CD14-positive monocyte (primary cell): Measurements from ENCODE around the gene COL15A1. TPM values are rescaled to one million over a fixed set of nuclear protein-coding genes. Genes with fewer than 3 reads are reported as not detected.

Source experiments
- DNase-seq, 3 donors: peaks; one replicate each; pipeline ENCODE4 v3.0.0-alpha.2; 2011 to 2022
- H2AFZ ChIP-seq: 2 replicates; pipeline ENCODE4 v1.6.0; 2012; ENCODE audit warnings: mild to moderate bottlenecking, low read depth, low read length, inconsistent platforms; ENCODE audit not compliant: insufficient read depth, poor library complexity, severe bottlenecking
- H3K27ac ChIP-seq, 2 donors: 1 replicate in 1 of 2; 2 replicates in 1 of 2; pipeline ENCODE4 v1.5.1; 2012 to 2013; ENCODE audit warnings: low read length in 2 of 2, control low read depth in 1 of 2, inconsistent platforms in 1 of 2, low read depth in 1 of 2, mild to moderate bottlenecking in 1 of 2
- H3K27me3 ChIP-seq, 2 donors: one replicate each; pipeline versions ENCODE4 v1.6.0 to v1.6.1; 2011 to 2013; ENCODE audit warnings: low read length in 2 of 2; ENCODE audit not compliant: control insufficient read depth in 2 of 2, insufficient read depth in 2 of 2
- H3K36me3 ChIP-seq, 2 donors: replicated peaks in 1 of 2; 1 replicate in 1 of 2; 2 replicates in 1 of 2; pipeline versions ENCODE4 v1.5.1 to v1.6.1; 2012 to 2013; ENCODE audit warnings: low read length in 2 of 2, control low read depth in 1 of 2, inconsistent platforms in 1 of 2, mild to moderate bottlenecking in 1 of 2; ENCODE audit not compliant: insufficient read depth in 2 of 2, control insufficient read depth in 1 of 2
- H3K4me1 ChIP-seq, 2 donors: 1 replicate in 1 of 2; 2 replicates in 1 of 2; pipeline versions ENCODE4 v1.5.1 to v1.6.1; 2012 to 2013; ENCODE audit warnings: low read length in 2 of 2, control low read depth in 1 of 2, inconsistent platforms in 1 of 2, mild to moderate bottlenecking in 1 of 2, moderate library complexity in 1 of 2; ENCODE audit not compliant: insufficient read depth in 2 of 2, control insufficient read depth in 1 of 2
- H3K4me2 ChIP-seq: replicated peaks from 2 replicates; pipeline ENCODE3; 2012; ENCODE audit warnings: low read length, moderate library complexity, mild to moderate bottlenecking; ENCODE audit not compliant: poor library complexity, severe bottlenecking; ENCODE audit errors: extremely low read depth
- H3K4me3 ChIP-seq, 3 experiments: fragments of 200-600 bp in 1 of 3; sonication (generic) in 1 of 3; replicated peaks in 1 of 3; 1 replicate in 2 of 3; 2 replicates in 1 of 3; pipeline ENCODE4 v1.5.1; 2011 to 2013; ENCODE audit warnings: low read length in 3 of 3, mild to moderate bottlenecking in 3 of 3, control low read depth in 2 of 3, low read depth in 2 of 3, inconsistent platforms in 1 of 3, moderate library complexity in 1 of 3
- H3K79me2 ChIP-seq: 2 replicates; pipeline ENCODE4 v1.6.0; 2012; ENCODE audit warnings: mild to moderate bottlenecking, control low read depth, inconsistent platforms, low read length, moderate library complexity; ENCODE audit not compliant: insufficient read depth
- H3K9ac ChIP-seq: 2 replicates; pipeline ENCODE4 v1.6.0; 2017; ENCODE audit warnings: low read length, mild to moderate bottlenecking; ENCODE audit not compliant: insufficient read depth, poor library complexity, severe bottlenecking
- H3K9me3 ChIP-seq, 2 donors: replicated peaks in 1 of 2; 1 replicate in 1 of 2; 2 replicates in 1 of 2; pipeline versions ENCODE4 v1.5.1 to v1.6.1; 2012 to 2013; ENCODE audit warnings: low read length in 2 of 2, control low read depth in 1 of 2; ENCODE audit not compliant: control insufficient read depth in 1 of 2, insufficient read depth in 1 of 2
- H4K20me1 ChIP-seq: 2 replicates; pipeline ENCODE4 v1.6.0; 2012; ENCODE audit warnings: mild to moderate bottlenecking, low read length, control low read depth, moderate library complexity; ENCODE audit not compliant: insufficient read depth
- H3K27ac Mint-ChIP-seq, 7 donors: one replicate each; pipeline ENCODE4 v1.8.0; 2020; ENCODE audit warnings: mild to moderate bottlenecking in 7 of 7, mixed read lengths in 7 of 7, moderate library complexity in 6 of 7, inconsistent platforms in 2 of 7
- H3K27me3 Mint-ChIP-seq, 3 donors: one replicate each; pipeline ENCODE4 v1.8.0; 2021 to 2022; ENCODE audit warnings: low read depth in 3 of 3, mild to moderate bottlenecking in 3 of 3, mixed read lengths in 3 of 3, moderate library complexity in 3 of 3, inconsistent platforms in 1 of 3
- H3K36me3 Mint-ChIP-seq, 2 donors: one replicate each; pipeline ENCODE4 v1.8.0; 2020; ENCODE audit warnings: mixed read lengths in 2 of 2, inconsistent platforms in 1 of 2, mild to moderate bottlenecking in 1 of 2
- H3K4me1 Mint-ChIP-seq: one replicate; pipeline ENCODE4 v1.8.0; 2020; ENCODE audit warnings: mild to moderate bottlenecking, mixed read lengths
- H3K4me3 Mint-ChIP-seq, 2 donors: one replicate each; pipeline ENCODE4 v1.8.0; 2020; ENCODE audit warnings: mild to moderate bottlenecking in 2 of 2, mixed read lengths in 2 of 2, moderate library complexity in 1 of 2
- H3K9me3 Mint-ChIP-seq, 7 donors: one replicate each; pipeline ENCODE4 v1.8.0; 2020 to 2022; ENCODE audit warnings: mixed read lengths in 7 of 7, mild to moderate bottlenecking in 6 of 7, moderate library complexity in 6 of 7, inconsistent platforms in 2 of 7
- CTCF ChIP-seq: fragments of 200-600 bp; IDR thresholded peaks from one replicate; pipeline ENCODE4 v1.8.0; 2022; ENCODE audit warnings: antibody characterized with exemption, mild to moderate bottlenecking
- WGBS: methylation state at CpG from one replicate; pipeline ENCODE4 v1.1.5; 2013; ENCODE audit warnings: missing lambda C conversion rate; ENCODE audit not compliant: insufficient coverage; 5-methylcytosine and 5-hydroxymethylcytosine counted together
- intact Hi-C, 2 donors: fragments of 100-400 bp; cut with micrococcal nuclease; formaldehyde crosslinking; loops; one replicate each; pipeline versions ENCODE4 v1.15.0 to v1.15.1; 2023
- polyA plus RNA-seq, 3 donors: library from polyadenylated mRNA; depleted of rRNA in 1 of 3; unstranded in 2 of 3; stranded (reverse) in 1 of 3; fragments of 300-500 nt in 2 of 3; fragments of >200 nt in 1 of 3; fragmentation: Illumina TruSeq in 2 of 3; gene quantifications; 1 replicate in 2 of 3; 2 replicates in 1 of 3; pipeline ENCODE4 v1.2.3, GENCODE V29; 2012 to 2021

COL15A1 gene
- polyA plus RNA-seq, 3 donors, result 0.03 to 0.14 (median 0.11) TPM

- Mint-ChIP-seq H3K9me3 (peaks cover 0 to 2% (median 0%) of the 10 kb centered on the region in 7 donors), H3K27me3 (peaks cover 17 to 27% (median 24%) of the 10 kb centered on the region in 3 donors), H3K4me3 (peak overlapping the region in 1 of 2 donors; percentile 8), H3K36me3 (peaks cover 0 to 3% of the 10 kb centered on the region in 2 donors), H3K27ac (no peak overlapping the region), H3K4me1 (peaks cover 3% of the 10 kb centered on the region)
- no peak overlapping the region for H3K4me2 ChIP-seq
- intact Hi-C loops, result no loop called here
- WGBS, result 92% methylated on average over 5 of the region's 8 CpGs
- no peak overlapping the region for H3K9ac ChIP-seq
- no peak overlapping the region for H3K4me3 ChIP-seq
- H3K36me3 ChIP-seq, result no peaks in the 10 kb centered on the region
- no peak for TF ChIP-seq CTCF
- no peak overlapping the region for H3K27ac ChIP-seq
- H3K9me3 ChIP-seq, result no peaks in the 10 kb centered on the region
- H3K4me1 ChIP-seq, result no peaks in the 10 kb centered on the region
- no peaks in the 10 kb centered on the region for H4K20me1 ChIP-seq
- H3K79me2 ChIP-seq, result no peaks in the 10 kb centered on the region
- H3K27me3 ChIP-seq, result peaks cover 0 to 10% of the 10 kb centered on the region in 2 donors
- no peak overlapping the region for H2AFZ ChIP-seq
- DNase-seq, result no peak
Measured at GRCh38 chr9:99023231-99023630, 79.5 kb downstream of the COL15A1 start.

GRCh38 chr9:99023831-99024230 is 80.1 kb downstream of the COL15A1 start:
- Histone ChIP-seq H3K27me3 (peaks cover 0 to 10% of the 10 kb centered on the region in 2 donors), H3K36me3 (no peaks in the 10 kb centered on the region), H4K20me1 (no peaks in the 10 kb centered on the region), H3K4me1 (peaks cover 1 to 4% of the 10 kb centered on the region in 2 donors), H3K4me2 (no peak overlapping the region), H3K9ac (no peak overlapping the region), H3K27ac (no peak overlapping the region), H3K9me3 (no peaks in the 10 kb centered on the region), H3K79me2 (no peaks in the 10 kb centered on the region), H2AFZ (no peak overlapping the region), H3K4me3 (no peak overlapping the region)
- peak overlapping the region in 1 of 7 donors; percentile 50 for H3K27ac Mint-ChIP-seq
- H3K36me3 Mint-ChIP-seq, result peaks cover 0 to 3% of the 10 kb centered on the region in 2 donors
- WGBS, result 80% methylated on average over 1 of the region's 1 CpG
- no peak for DNase-seq
- H3K9me3 Mint-ChIP-seq, result peaks cover 0 to 2% (median 0%) of the 10 kb centered on the region in 7 donors
- intact Hi-C loops, result no loop called here
- TF ChIP-seq CTCF, result no peak
- H3K4me1 Mint-ChIP-seq, result peaks cover 4% of the 10 kb centered on the region
- H3K4me3 Mint-ChIP-seq, result peak overlapping the region in 1 of 2 donors; percentile 35
- H3K27me3 Mint-ChIP-seq, result peaks cover 18 to 27% (median 26%) of the 10 kb centered on the region in 3 donors
